ENCODE measurements around the gene REM1. TPM values are rescaled to one million over a fixed set of nuclear protein-coding genes. Genes with fewer than 3 reads are reported as not detected.
A peak's percentile ranks its signal among the peaks of the same experiment; 100 is the strongest.

REM1 gene
- total and polyA plus RNA-seq, 2 of the 4 experiments (the other 2 are of a cell fraction) = not detected

GRCh38 chr20:31514154-31515071, 39.3 kb downstream of the REM1 start, which contains the start of gene HM13:
Gene HM13 (plus strand): TSS chr20:31514442. CDS start chr20:31514552, 110 bp downstream.
- Histone ChIP-seq H4K20me1 (ENCODE audit: insufficient read depth, low read length) (peaks cover 38% of the 10 kb centered on the region), H3K79me1 (ENCODE audit: low read depth in 1 of 2, low read length in 2 of 2) (peaks cover 13 to 44% of the 10 kb centered on the region in 2 experiments), H3K18ac (ENCODE audit: low read depth, low read length) (0 out of 2 replicates have a peak within 1 kb of the TSS, but pooled peaks have one; percentile 15), H3K4me1 (ENCODE audit: control insufficient read depth, insufficient read depth, low read length) (peaks cover 19% of the 10 kb centered on the region), H4K8ac (ENCODE audit: low read depth in 2 of 2, low read length in 2 of 2) (peak within 1 kb of the TSS; percentile 34 to 89; a peak in 3 of 4 replicates), H3K9me1 (ENCODE audit: insufficient read depth, low read length) (peaks cover 28% of the 10 kb centered on the region), H3K36me3 (ENCODE audit: control insufficient read depth, insufficient read depth, low read length) (peaks cover 8% of the 10 kb centered on the region), H3K23ac (ENCODE audit: low read depth, low read length) (peak within 1 kb of the TSS; percentile 94), H3K4me3 (ENCODE audit: insufficient read depth, low read depth, low read length) (peak within 1 kb of the TSS; percentile 84), H3K4ac (ENCODE audit: low read depth, low read length) (peak within 1 kb of the TSS; percentile 93), H4K5ac (ENCODE audit: low read depth, low read length) (peak within 1 kb of the TSS; percentile 46), H3K9ac (ENCODE audit: low read depth, low read length) (peak within 1 kb of the TSS; percentile 90), H3K27me3 (ENCODE audit: control insufficient read depth, insufficient read depth, low read length) (no peaks in the 10 kb centered on the region), H2BK15ac (ENCODE audit: low read depth, low read length) (no peak within 1 kb of the TSS), H3K9me3 (ENCODE audit: control insufficient read depth, insufficient read depth, low read length) (no peaks in the 10 kb centered on the region), H4K91ac (ENCODE audit: insufficient read depth, low read depth, low read length) (peak within 1 kb of the TSS; percentile 86), H3K4me2 (ENCODE audit: low read depth, low read length) (peak within 1 kb of the TSS; percentile 97), H2AK9ac (replicated peaks; ENCODE audit: low read depth, low read length, poor library complexity) (peak within 1 kb of the TSS; percentile 98), H3K14ac (replicated peaks; ENCODE audit: low read depth, low read length) (peak within 1 kb of the TSS; percentile 96), H3K27ac (ENCODE audit: insufficient read depth, low read length) (peak within 1 kb of the TSS; percentile 92), H2AFZ (replicated peaks; ENCODE audit: low read length, poor library complexity) (peak within 1 kb of the TSS; percentile 100), H2BK120ac (ENCODE audit: low read depth, low read length) (peak within 1 kb of the TSS; percentile 66), H3K56ac (ENCODE audit: extremely low read depth, insufficient read depth, low read length) (peak within 1 kb of the TSS; percentile 79), H2BK20ac (ENCODE audit: low read depth, low read length) (no peak within 1 kb of the TSS), H2AK5ac (ENCODE audit: low read depth, low read length) (peak within 1 kb of the TSS; percentile 83), H2BK5ac (ENCODE audit: low read depth, low read length, poor library complexity, severe bottlenecking) (peak within 1 kb of the TSS; percentile 84)
- in situ Hi-C loops (cut with MboI; ENCODE audit: low sequenced_read_pairs) (no loop called here), dilution Hi-C loops (cut with HindIII; ENCODE audit: low sequenced_read_pairs, unreplicated experiment) (no loop called here), intact Hi-C loops (cut with micrococcal nuclease) (loop anchor here (1.0 kb wide), 1 partner anchor 99 kb away; no protein-coding TSS in a partner anchor)
- CTCF ChIA-PET = interaction anchor here (0.6 kb wide), 2 partner anchors 33 to 56 kb away, joined by 3 to 5 read pairs; a partner anchor contains a TSS
- 1% methylated on average over 34 of the region's 86 CpGs; no CpG with 5 or more reads in 1 of the 2 experiments for WGBS, 2 experiments (ENCODE audit: extremely low coverage in 2 of 2, insufficient read length in 1 of 2)
- no TSS peak for BruUV-seq (replicated peaks)
- ATAC-seq (ENCODE audit: low read depth) (peak; percentile 81), DNase-seq (peak; percentile 94)
- POLR2A ChIA-PET (ENCODE audit: unreplicated experiment) = no interaction called here
- no peak for TF ChIP-seq RCOR1 (IDR thresholded peaks at IDR 0.05; ENCODE audit: insufficient replicate concordance, low read length)
- peak; percentile 72 for TF ChIP-seq BHLHE40 (IDR thresholded peaks at IDR 0.05; ENCODE audit: low read depth, low read length)
- TF ChIP-seq CHD1 (IDR thresholded peaks at IDR 0.05; ENCODE audit: low read depth, low read length) = no peak
- TF ChIP-seq MAFK (IDR thresholded peaks at IDR 0.05; ENCODE audit: low read depth, low read length) = no peak
- no peak for TF ChIP-seq NFE2L2 (IDR thresholded peaks at IDR 0.05; ENCODE audit: low read depth, low read length)
- peak; percentile 87; the same call in 1 of the 2 replicates for TF ChIP-seq MAZ (IDR thresholded peaks at IDR 0.05; ENCODE audit: borderline replicate concordance, low read depth, low read length)
- peak; percentile 99 for TF ChIP-seq CTCF (conservative IDR thresholded peaks at IDR 0.05; ENCODE audit: low read depth, low read length)
- no peak for TF ChIP-seq FOS (IDR thresholded peaks at IDR 0.05; ENCODE audit: low read depth, low read length)
- no peak for TF ChIP-seq ELK1 (IDR thresholded peaks at IDR 0.05; ENCODE audit: borderline replicate concordance, low read depth, low read length)
- TF ChIP-seq USF2 (IDR thresholded peaks at IDR 0.05; ENCODE audit: low read depth, low read length) = 0 out of 2 replicates have a peak, but pooled peaks have one; percentile 23
- no peak for TF ChIP-seq CEBPB (IDR thresholded peaks at IDR 0.05; ENCODE audit: low read depth, low read length)
- peak; percentile 94 for TF ChIP-seq MXI1 (IDR thresholded peaks at IDR 0.05; ENCODE audit: borderline replicate concordance, low read depth, low read length)
- no peak for TF ChIP-seq RAD21 (IDR thresholded peaks at IDR 0.05; ENCODE audit: low read length)

All from IMR-90 (cell line).